Vagina (tissue), 2 donors: ENCODE data around the gene SLC25A46. TPM values are rescaled to one million over a fixed set of nuclear protein-coding genes. Genes with fewer than 3 reads are reported as not detected.

Source experiments
- DNase-seq, 2 donors: peaks; one replicate each; pipeline ENCODE4 v3.0.0-alpha.2; 2017; ENCODE audit errors: extremely low spot score in 2 of 2
- H3K27ac ChIP-seq: fragments of 200-600 bp; sonication (generic); one replicate; pipeline ENCODE4 v1.5.1; 2019
- H3K27me3 ChIP-seq: fragments of 200-600 bp; sonication (generic); one replicate; pipeline ENCODE4 v1.5.1; 2019
- H3K36me3 ChIP-seq, 2 donors: fragments of 200-600 bp; sonication (generic); one replicate each; pipeline ENCODE4 v1.5.1; 2017 to 2019
- H3K4me1 ChIP-seq: fragments of 200-600 bp; sonication (generic); one replicate; pipeline ENCODE4 v1.5.1; 2019
- H3K4me3 ChIP-seq, 2 donors: fragments of 200-600 bp; sonication (generic); 1 replicate in 1 of 2; 2 replicates in 1 of 2; pipeline ENCODE4 v1.5.1; 2016 to 2019
- H3K9me3 ChIP-seq: fragments of 200-600 bp; sonication (generic); one replicate; pipeline ENCODE4 v1.5.1; 2019
- CTCF ChIP-seq, 3 experiments: fragments of 450-650 bp in 2 of 3; fragments of 200-600 bp in 1 of 3; sonication (generic) in 1 of 3; IDR thresholded peaks; one replicate each; pipeline ENCODE4 v1.5.1; 2017 to 2019; ENCODE audit warnings: antibody characterized with exemption in 3 of 3, mild to moderate bottlenecking in 2 of 3, moderate library complexity in 2 of 3
- POLR2A ChIP-seq, 2 donors: fragments of 450-650 bp; IDR thresholded peaks; one replicate each; pipeline ENCODE4 v1.6.1; 2017; ENCODE audit warnings: antibody characterized with exemption in 2 of 2, mild to moderate bottlenecking in 2 of 2, moderate library complexity in 2 of 2
- POLR2AphosphoS5 ChIP-seq, 2 donors: sonication (generic); formaldehyde crosslinking; IDR thresholded peaks; one replicate each; pipeline ENCODE4 v1.9.0; 2017; ENCODE audit warnings: antibody characterized with exemption in 2 of 2, mild to moderate bottlenecking in 2 of 2, low read depth in 1 of 2; ENCODE audit not compliant: insufficient read depth in 1 of 2
- intact Hi-C: fragments of 100-400 bp; cut with DNase I; formaldehyde crosslinking; loops from one replicate; pipeline ENCODE4 v1.15.1; 2023
- total RNA-seq: library from RNA; depleted of rRNA; stranded (reverse); fragments of >200 nt; gene quantifications from one replicate; pipeline ENCODE4 v1.2.3, GENCODE V29; 2016

Gene SLC25A46
- total RNA-seq, 1 donor from 2014 or later, result 44.9 TPM

- H3K4me3 ChIP-seq, result no peak overlapping the region
- H3K36me3 ChIP-seq, result peaks cover 0 to 20% of the 10 kb centered on the region in 2 donors
- H3K4me1 ChIP-seq, result no peaks in the 10 kb centered on the region
- intact Hi-C loops, result no loop called here
- no peak for DNase-seq
- H3K27ac ChIP-seq, result no peak overlapping the region
- H3K9me3 ChIP-seq, result no peaks in the 10 kb centered on the region
- TF ChIP-seq CTCF (IDR thresholded peaks at IDR 0.05) (peak; percentile 21 to 73 (median 48)), POLR2A (IDR thresholded peaks at IDR 0.05) (no peak)
- no peaks in the 10 kb centered on the region for H3K27me3 ChIP-seq
Observed at GRCh38 chr5:110757118-110757729, 18.4 kb downstream of the SLC25A46 start.

- Histone ChIP-seq H3K27me3 (no peaks in the 10 kb centered on the region), H3K4me1 (no peaks in the 10 kb centered on the region), H3K4me3 (no peak overlapping the region), H3K27ac (no peak overlapping the region), H3K36me3 (peaks cover 0 to 27% of the 10 kb centered on the region in 2 donors), H3K9me3 (no peaks in the 10 kb centered on the region)
- TF ChIP-seq POLR2A (IDR thresholded peaks at IDR 0.05) (no peak), CTCF (IDR thresholded peaks at IDR 0.05) (no peak), POLR2AphosphoS5 (IDR thresholded peaks at IDR 0.05; ENCODE audit: insufficient read depth in 1 of 2, low read depth in 1 of 2) (no peak)
- intact Hi-C loops, result no loop called here
- DNase-seq, result no peak
Observed at GRCh38 chr5:110760158-110760557, 21.4 kb downstream of the SLC25A46 start.

- Histone ChIP-seq H3K4me1 (no peaks in the 10 kb centered on the region), H3K27me3 (no peaks in the 10 kb centered on the region)
- intact Hi-C loops, result no loop called here
Observed at GRCh38 chr5:110768138-110768860, 29.5 kb downstream of the SLC25A46 start.

GRCh38 chr5:110769000-110769681, 30.3 kb downstream of the SLC25A46 start:
- H3K27ac ChIP-seq, result no peak overlapping the region
- DNase-seq, result no peak
- intact Hi-C loops, result no loop called here

More at GRCh38 chr5:110768138-110768860, 29.5 kb downstream of the SLC25A46 start:
- no peak for DNase-seq
- TF ChIP-seq CTCF (IDR thresholded peaks at IDR 0.05) (no peak), POLR2AphosphoS5 (IDR thresholded peaks at IDR 0.05; ENCODE audit: insufficient read depth in 1 of 2, low read depth in 1 of 2) (no peak), POLR2A (IDR thresholded peaks at IDR 0.05) (no peak)
- Histone ChIP-seq H3K27ac (peak overlapping the region; percentile 42), H3K36me3 (no peaks in the 10 kb centered on the region), H3K4me3 (no peak overlapping the region), H3K9me3 (no peaks in the 10 kb centered on the region)

More at GRCh38 chr5:110769000-110769681, 30.3 kb downstream of the SLC25A46 start:
- Histone ChIP-seq H3K36me3 (no peaks in the 10 kb centered on the region), H3K27me3 (no peaks in the 10 kb centered on the region), H3K4me1 (no peaks in the 10 kb centered on the region), H3K4me3 (no peak overlapping the region), H3K9me3 (no peaks in the 10 kb centered on the region)
- TF ChIP-seq CTCF (IDR thresholded peaks at IDR 0.05) (no peak), POLR2AphosphoS5 (IDR thresholded peaks at IDR 0.05; ENCODE audit: insufficient read depth in 1 of 2, low read depth in 1 of 2) (peak in 1 of 2 donors; percentile 50)
